ENCODE results near the gene SLC9A9.

DNA sequence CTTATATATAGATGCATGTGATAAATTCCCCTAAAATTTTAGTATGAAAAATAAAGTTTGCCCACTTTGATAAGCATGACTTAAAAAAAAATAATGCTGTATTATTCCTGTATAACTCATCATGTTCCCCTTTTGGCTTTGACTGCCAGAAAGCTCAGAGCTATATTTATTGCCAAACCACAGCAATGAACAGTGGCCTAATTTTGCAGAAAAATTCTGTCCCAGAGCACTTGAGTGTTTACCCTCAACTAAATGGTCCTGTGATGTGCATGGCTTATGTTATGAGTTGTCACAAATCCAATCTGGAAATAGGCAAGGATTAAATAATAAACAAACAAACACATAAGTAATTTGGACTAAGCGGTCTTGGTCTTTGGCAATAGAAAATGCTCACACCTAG is 276.7 kb downstream of the SLC9A9 start:
- TF ChIP-seq CTCF (IDR thresholded peaks at IDR 0.05) (no peak), POLR2A (IDR thresholded peaks at IDR 0.05; ENCODE audit: low read depth) (no peak)

Data from esophagus muscularis mucosa (tissue), 3 donors.